GM12865 (cell line): ENCODE data around the gene HCK.

ENCODE experiments used
- DNase-seq: peaks from one replicate; pipeline ENCODE4 v3.0.0; 2010; ENCODE audit warnings: low read depth
- H3K4me3 ChIP-seq: 2 replicates; pipeline ENCODE4 v1.5.1; 2011; ENCODE audit warnings: mild to moderate bottlenecking, low read depth, low read length, control low read depth
- CTCF ChIP-seq: IDR thresholded peaks from 2 replicates; pipeline ENCODE4 v1.5.1; 2011; ENCODE audit warnings: low read length, control low read depth, low read depth, inconsistent platforms; ENCODE audit not compliant: insufficient read depth; ENCODE audit errors: missing control alignments

The HCK gene

GRCh38 chr20:32135983-32136515 lies 84.0 kb downstream of the HCK start:
- no peak for DNase-seq
- H3K4me3 ChIP-seq, result no peak overlapping the region
- TF ChIP-seq CTCF, result no peak

- TF ChIP-seq CTCF, result no peak
- DNase-seq, result no peak
- no peak overlapping the region for H3K4me3 ChIP-seq
These were observed 86.9 kb downstream of the HCK start for GRCh38 chr20:32138921-32139320.

- no peak for TF ChIP-seq CTCF
- no peak overlapping the region for H3K4me3 ChIP-seq
- DNase-seq, result peak; percentile 35
These were observed 87.9 kb downstream of the HCK start for GRCh38 chr20:32139947-32140346.

GRCh38 chr20:32140603-32141002 lies 88.6 kb downstream of the HCK start:
- TF ChIP-seq CTCF, result no peak
- no peak for DNase-seq
- no peak overlapping the region for H3K4me3 ChIP-seq

GRCh38 chr20:32141465-32141980 lies 89.5 kb downstream of the HCK start:
- DNase-seq, result no peak
- no peak for TF ChIP-seq CTCF
- no peak overlapping the region for H3K4me3 ChIP-seq

GRCh38 chr20:32142088-32142487 lies 90.0 kb downstream of the HCK start:
- no peak for TF ChIP-seq CTCF
- no peak overlapping the region for H3K4me3 ChIP-seq
- no peak for DNase-seq

- TF ChIP-seq CTCF, result no peak
- H3K4me3 ChIP-seq, result no peak overlapping the region
- no peak for DNase-seq
These were observed 90.9 kb downstream of the HCK start for GRCh38 chr20:32142991-32143390.
